NB4 (cell line): ENCODE measurements around the gene SUGP2.

Experiments
- CTCF ChIP-seq: IDR thresholded peaks from one replicate; pipeline ENCODE4 v1.5.1; 2012; ENCODE audit warnings: low read depth, low read length
- MYC ChIP-seq: IDR thresholded peaks from 2 replicates; pipeline ENCODE4 v1.6.1; 2011; ENCODE audit warnings: low read depth, low read length
- POLR2A ChIP-seq: IDR thresholded peaks from 2 replicates; pipeline ENCODE4 v1.6.1; 2011; ENCODE audit warnings: mild to moderate bottlenecking; ENCODE audit not compliant: insufficient read length; ENCODE audit errors: extremely low read depth
- TF ChIP-seq, protein P1 (sequence below): IDR thresholded peaks from 2 replicates; pipeline ENCODE4 v1.6.1; 2011; ENCODE audit warnings: low read depth, low read length

- peak; percentile 75 for TF ChIP-seq CTCF
- TF ChIP-seq POLR2A: no peak
- TF ChIP-seq, protein P1, sequence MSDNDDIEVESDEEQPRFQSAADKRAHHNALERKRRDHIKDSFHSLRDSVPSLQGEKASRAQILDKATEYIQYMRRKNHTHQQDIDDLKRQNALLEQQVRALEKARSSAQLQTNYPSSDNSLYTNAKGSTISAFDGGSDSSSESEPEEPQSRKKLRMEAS: no peak
- TF ChIP-seq MYC: no peak
These were observed 20.4 kb upstream of the SUGP2 start for GRCh38 chr19:19053508-19054314.
